Neural progenitor cell (in vitro differentiated cells): Measurements from ENCODE around the gene TNXB. TPM values are rescaled to one million over a fixed set of nuclear protein-coding genes. Genes with fewer than 3 reads are reported as not detected.

Experiments used
- DNase-seq: peaks from one replicate; pipeline ENCODE4 v3.0.0-alpha.2; 2016; ENCODE audit warnings: low spot score
- H2AFZ ChIP-seq: fragments of 200-600 bp; sonication (generic); replicated peaks from 2 replicates; pipeline ENCODE4 v1.6.1; 2016; ENCODE audit warnings: antibody characterized with exemption
- H3F3A ChIP-seq: fragments of 200-600 bp; sonication (generic); 2 replicates; pipeline ENCODE4 v1.6.1; 2016; ENCODE audit warnings: antibody characterized with exemption, low read depth
- H3K27ac ChIP-seq: fragments of 200-600 bp; sonication (generic); 2 replicates; pipeline ENCODE4 v1.5.1; 2016; ENCODE audit warnings: mild to moderate bottlenecking
- H3K27me3 ChIP-seq: fragments of 200-600 bp; sonication (generic); 2 replicates; pipeline ENCODE4 v1.6.1; 2016; ENCODE audit warnings: mild to moderate bottlenecking, moderate library complexity
- H3K36me3 ChIP-seq: fragments of 200-600 bp; sonication (generic); 2 replicates; pipeline ENCODE4 v1.5.1; 2016
- H3K4me1 ChIP-seq: fragments of 200-600 bp; sonication (generic); 2 replicates; pipeline ENCODE4 v1.6.1; 2016; ENCODE audit warnings: mixed run types
- H3K4me2 ChIP-seq: fragments of 200-600 bp; sonication (generic); 2 replicates; pipeline ENCODE4 v1.6.1; 2016
- H3K4me3 ChIP-seq: fragments of 200-600 bp; sonication (generic); 2 replicates; pipeline ENCODE4 v1.5.1; 2016
- H3K79me2 ChIP-seq: fragments of 200-600 bp; sonication (generic); 2 replicates; pipeline ENCODE4 v1.6.1; 2016; ENCODE audit warnings: low read depth
- H3K9ac ChIP-seq: fragments of 200-600 bp; sonication (generic); 2 replicates; pipeline ENCODE4 v1.6.1; 2016
- H3K9me3 ChIP-seq: fragments of 200-600 bp; sonication (generic); 2 replicates; pipeline ENCODE4 v1.5.1; 2016; ENCODE audit warnings: low read depth
- H4K20me1 ChIP-seq: fragments of 200-600 bp; sonication (generic); 2 replicates; pipeline ENCODE4 v1.6.1; 2016; ENCODE audit warnings: low read depth
- H3K27ac Mint-ChIP-seq: 3 replicates; pipeline ENCODE4 v1.8.0; 2021; ENCODE audit warnings: mixed read lengths
- H3K27me3 Mint-ChIP-seq: 2 replicates; pipeline ENCODE4 v1.8.0; 2022; ENCODE audit warnings: low read depth, mild to moderate bottlenecking, inconsistent platforms, moderate library complexity, mixed read lengths; ENCODE audit not compliant: insufficient read depth
- H3K36me3 Mint-ChIP-seq: 3 replicates; pipeline ENCODE4 v1.8.0; 2021; ENCODE audit warnings: mixed read lengths
- H3K4me1 Mint-ChIP-seq: 3 replicates; pipeline ENCODE4 v1.8.0; 2021; ENCODE audit warnings: mixed read lengths
- H3K4me3 Mint-ChIP-seq: 3 replicates; pipeline ENCODE4 v1.8.0; 2021; ENCODE audit warnings: mild to moderate bottlenecking, moderate library complexity, mixed read lengths
- H3K9me3 Mint-ChIP-seq: 3 replicates; pipeline ENCODE4 v1.8.0; 2020; ENCODE audit warnings: mixed read lengths
- EZH2 ChIP-seq: fragments of 200-600 bp; sonication (generic); IDR thresholded peaks from 2 replicates; pipeline ENCODE4 v1.6.1; 2017; ENCODE audit warnings: antibody characterized with exemption, mild to moderate bottlenecking, moderate library complexity
- EZH2phosphoT487 ChIP-seq: fragments of 200-600 bp; sonication (generic); IDR thresholded peaks from 2 replicates; pipeline ENCODE4 v1.6.1; 2017; ENCODE audit warnings: antibody characterized with exemption
- total RNA-seq: library from RNA; depleted of rRNA; stranded (reverse); fragments of >200 nt; gene quantifications from 2 replicates; pipeline ENCODE4 v1.2.3, GENCODE V29; 2015; ENCODE audit warnings: low replicate concordance
- TF ChIP-seq, protein P1 (sequence below): fragments of 200-600 bp; sonication (generic); IDR thresholded peaks from 2 replicates; pipeline ENCODE4 v1.5.1; 2017; ENCODE audit warnings: antibody characterized with exemption, mild to moderate bottlenecking

Gene TNXB, protein sequence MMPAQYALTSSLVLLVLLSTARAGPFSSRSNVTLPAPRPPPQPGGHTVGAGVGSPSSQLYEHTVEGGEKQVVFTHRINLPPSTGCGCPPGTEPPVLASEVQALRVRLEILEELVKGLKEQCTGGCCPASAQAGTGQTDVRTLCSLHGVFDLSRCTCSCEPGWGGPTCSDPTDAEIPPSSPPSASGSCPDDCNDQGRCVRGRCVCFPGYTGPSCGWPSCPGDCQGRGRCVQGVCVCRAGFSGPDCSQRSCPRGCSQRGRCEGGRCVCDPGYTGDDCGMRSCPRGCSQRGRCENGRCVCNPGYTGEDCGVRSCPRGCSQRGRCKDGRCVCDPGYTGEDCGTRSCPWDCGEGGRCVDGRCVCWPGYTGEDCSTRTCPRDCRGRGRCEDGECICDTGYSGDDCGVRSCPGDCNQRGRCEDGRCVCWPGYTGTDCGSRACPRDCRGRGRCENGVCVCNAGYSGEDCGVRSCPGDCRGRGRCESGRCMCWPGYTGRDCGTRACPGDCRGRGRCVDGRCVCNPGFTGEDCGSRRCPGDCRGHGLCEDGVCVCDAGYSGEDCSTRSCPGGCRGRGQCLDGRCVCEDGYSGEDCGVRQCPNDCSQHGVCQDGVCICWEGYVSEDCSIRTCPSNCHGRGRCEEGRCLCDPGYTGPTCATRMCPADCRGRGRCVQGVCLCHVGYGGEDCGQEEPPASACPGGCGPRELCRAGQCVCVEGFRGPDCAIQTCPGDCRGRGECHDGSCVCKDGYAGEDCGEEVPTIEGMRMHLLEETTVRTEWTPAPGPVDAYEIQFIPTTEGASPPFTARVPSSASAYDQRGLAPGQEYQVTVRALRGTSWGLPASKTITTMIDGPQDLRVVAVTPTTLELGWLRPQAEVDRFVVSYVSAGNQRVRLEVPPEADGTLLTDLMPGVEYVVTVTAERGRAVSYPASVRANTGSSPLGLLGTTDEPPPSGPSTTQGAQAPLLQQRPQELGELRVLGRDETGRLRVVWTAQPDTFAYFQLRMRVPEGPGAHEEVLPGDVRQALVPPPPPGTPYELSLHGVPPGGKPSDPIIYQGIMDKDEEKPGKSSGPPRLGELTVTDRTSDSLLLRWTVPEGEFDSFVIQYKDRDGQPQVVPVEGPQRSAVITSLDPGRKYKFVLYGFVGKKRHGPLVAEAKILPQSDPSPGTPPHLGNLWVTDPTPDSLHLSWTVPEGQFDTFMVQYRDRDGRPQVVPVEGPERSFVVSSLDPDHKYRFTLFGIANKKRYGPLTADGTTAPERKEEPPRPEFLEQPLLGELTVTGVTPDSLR (N-terminal part only)
- total RNA-seq: 0.71 and 3.2 TPM in 2 replicates

DNA sequence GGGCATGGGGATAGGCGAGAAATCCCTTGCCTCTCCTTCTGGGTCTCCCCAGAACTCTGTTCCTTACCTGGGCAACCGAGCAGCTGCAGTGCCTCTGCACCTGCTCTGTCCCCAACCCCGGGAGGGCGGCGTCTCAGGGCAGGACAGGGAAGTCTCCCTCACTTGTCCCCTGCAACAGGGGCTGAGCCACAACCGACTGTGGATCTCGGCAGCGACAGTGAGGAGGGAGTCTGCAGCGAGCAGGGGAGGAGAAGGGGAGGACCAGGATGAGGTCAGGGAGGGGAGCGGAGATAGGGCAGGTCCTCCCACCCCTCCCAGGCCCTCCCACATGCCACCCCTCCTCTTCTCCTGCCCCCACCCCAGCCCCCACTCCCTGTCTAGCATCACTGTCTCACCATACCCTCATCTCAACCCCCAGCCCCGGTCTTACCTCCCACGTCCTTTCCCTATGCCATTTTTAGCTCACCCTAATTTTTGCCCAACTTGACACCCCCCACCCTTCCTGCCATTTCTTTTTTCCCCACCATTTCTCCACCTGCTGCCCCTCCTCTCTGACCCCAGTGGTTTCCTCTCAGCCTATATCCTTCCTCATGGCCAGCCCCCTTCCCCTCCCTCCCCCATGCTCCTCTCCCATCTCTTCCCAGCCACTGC lies at the start of gene TNXB:
Gene TNXB (minus strand): TSS at position 225 of the 651 bp plus-strand sequence. CDS start 11,140 bp downstream, outside the sequence.
- Mint-ChIP-seq H3K4me3 (peak within 1 kb of the TSS; percentile 11), H3K36me3 (peaks cover 3% of the 10 kb centered on the region), H3K4me1 (peaks cover 22% of the 10 kb centered on the region), H3K9me3 (no peaks in the 10 kb centered on the region), H3K27ac (peak within 1 kb of the TSS; percentile 29), H3K27me3 (peaks cover 4% of the 10 kb centered on the region)
- H2AFZ ChIP-seq: no peak within 1 kb of the TSS
- H3K9ac ChIP-seq: no peak within 1 kb of the TSS
- no peak within 1 kb of the TSS for H3K4me3 ChIP-seq
- no peaks in the 10 kb centered on the region for H4K20me1 ChIP-seq
- no peak for DNase-seq
- no peak for TF ChIP-seq EZH2phosphoT487
- H3K4me1 ChIP-seq: peaks cover 15% of the 10 kb centered on the region
- H3K27me3 ChIP-seq: peaks cover 16% of the 10 kb centered on the region
- H3K9me3 ChIP-seq: no peaks in the 10 kb centered on the region
- no peaks in the 10 kb centered on the region for H3K36me3 ChIP-seq
- H3K4me2 ChIP-seq: peak within 1 kb of the TSS; percentile 34
- H3K27ac ChIP-seq: no peak within 1 kb of the TSS
- no peaks in the 10 kb centered on the region for H3F3A ChIP-seq
- H3K79me2 ChIP-seq: no peaks in the 10 kb centered on the region

DNA sequence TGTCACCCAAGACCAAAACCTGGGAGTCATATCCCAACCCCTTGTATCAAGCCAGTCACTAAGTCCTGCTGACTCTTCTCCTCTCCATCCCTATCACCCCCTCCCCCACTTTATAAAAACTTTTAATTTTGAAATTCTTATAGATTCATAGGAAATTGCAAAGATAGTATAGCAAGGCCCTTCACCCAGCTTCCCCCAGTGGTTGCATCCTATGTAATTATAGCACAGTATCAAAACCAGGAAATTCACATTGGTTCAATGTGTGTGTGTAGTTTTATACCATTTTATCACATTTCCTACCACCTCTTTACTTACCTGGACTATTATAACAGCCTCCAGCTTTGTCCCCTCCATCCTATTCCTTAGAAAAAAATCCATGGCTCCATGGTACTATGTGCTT lies 48.9 kb upstream of the TNXB start:
- Histone ChIP-seq H3F3A (no peaks in the 10 kb centered on the region), H3K27me3 (peaks cover 2% of the 10 kb centered on the region), H4K20me1 (peaks cover 5% of the 10 kb centered on the region), H3K4me2 (no peak overlapping the region), H3K79me2 (peaks cover 9% of the 10 kb centered on the region), H3K4me3 (no peak overlapping the region), H3K9ac (no peak overlapping the region), H3K4me1 (peaks cover 2% of the 10 kb centered on the region), H3K27ac (no peak overlapping the region), H3K36me3 (no peaks in the 10 kb centered on the region), H3K9me3 (no peaks in the 10 kb centered on the region), H2AFZ (no peak overlapping the region)
- TF ChIP-seq EZH2phosphoT487 (no peak), EZH2 (no peak)
- TF ChIP-seq, protein P1, sequence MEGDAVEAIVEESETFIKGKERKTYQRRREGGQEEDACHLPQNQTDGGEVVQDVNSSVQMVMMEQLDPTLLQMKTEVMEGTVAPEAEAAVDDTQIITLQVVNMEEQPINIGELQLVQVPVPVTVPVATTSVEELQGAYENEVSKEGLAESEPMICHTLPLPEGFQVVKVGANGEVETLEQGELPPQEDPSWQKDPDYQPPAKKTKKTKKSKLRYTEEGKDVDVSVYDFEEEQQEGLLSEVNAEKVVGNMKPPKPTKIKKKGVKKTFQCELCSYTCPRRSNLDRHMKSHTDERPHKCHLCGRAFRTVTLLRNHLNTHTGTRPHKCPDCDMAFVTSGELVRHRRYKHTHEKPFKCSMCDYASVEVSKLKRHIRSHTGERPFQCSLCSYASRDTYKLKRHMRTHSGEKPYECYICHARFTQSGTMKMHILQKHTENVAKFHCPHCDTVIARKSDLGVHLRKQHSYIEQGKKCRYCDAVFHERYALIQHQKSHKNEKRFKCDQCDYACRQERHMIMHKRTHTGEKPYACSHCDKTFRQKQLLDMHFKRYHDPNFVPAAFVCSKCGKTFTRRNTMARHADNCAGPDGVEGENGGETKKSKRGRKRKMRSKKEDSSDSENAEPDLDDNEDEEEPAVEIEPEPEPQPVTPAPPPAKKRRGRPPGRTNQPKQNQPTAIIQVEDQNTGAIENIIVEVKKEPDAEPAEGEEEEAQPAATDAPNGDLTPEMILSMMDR: no peak
- DNase-seq: no peak
- Mint-ChIP-seq H3K27me3 (peaks cover 10% of the 10 kb centered on the region), H3K4me1 (peaks cover 18% of the 10 kb centered on the region), H3K27ac (no peak overlapping the region), H3K4me3 (no peak overlapping the region), H3K9me3 (no peaks in the 10 kb centered on the region), H3K36me3 (peaks cover 26% of the 10 kb centered on the region)

DNA sequence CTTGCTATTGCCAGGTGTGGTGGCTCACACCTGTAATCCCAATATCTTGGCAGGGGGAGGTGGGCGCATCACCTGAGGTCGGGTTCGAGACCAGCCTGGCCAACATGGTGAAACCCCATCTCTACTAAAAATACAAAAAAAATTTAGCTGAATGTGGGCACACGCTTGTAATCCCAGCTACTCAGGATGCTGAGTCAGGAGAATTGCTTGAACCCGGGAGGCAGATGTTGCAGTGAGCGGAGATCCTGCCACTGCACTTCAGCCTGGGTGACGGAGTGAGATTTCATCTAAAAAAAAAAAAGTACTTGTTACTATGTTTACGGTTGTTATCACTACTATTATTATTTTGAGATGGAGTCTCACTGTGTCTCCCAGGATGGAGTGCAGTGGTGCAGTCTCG lies 47.8 kb upstream of the TNXB start:
- no peak for DNase-seq
- Histone ChIP-seq H3K27me3 (peaks cover 14% of the 10 kb centered on the region), H3K9ac (no peak overlapping the region), H3K36me3 (no peaks in the 10 kb centered on the region), H3K9me3 (no peaks in the 10 kb centered on the region), H3K27ac (no peak overlapping the region), H4K20me1 (peaks cover 5% of the 10 kb centered on the region), H3K79me2 (peaks cover 9% of the 10 kb centered on the region), H3F3A (peaks cover 6% of the 10 kb centered on the region), H3K4me2 (no peak overlapping the region), H3K4me3 (no peak overlapping the region), H2AFZ (no peak overlapping the region), H3K4me1 (peaks cover 13% of the 10 kb centered on the region)
- Mint-ChIP-seq H3K4me1 (peaks cover 29% of the 10 kb centered on the region), H3K27me3 (peaks cover 15% of the 10 kb centered on the region), H3K9me3 (no peaks in the 10 kb centered on the region), H3K27ac (no peak overlapping the region), H3K36me3 (peaks cover 18% of the 10 kb centered on the region), H3K4me3 (no peak overlapping the region)
- TF ChIP-seq EZH2 (no peak), EZH2phosphoT487 (no peak)
- TF ChIP-seq, protein P1: no peak
